HG03378 (cell line): ENCODE results near the gene POMT2.
"Not testable (repeated sequence)": the region's sequence is repeated elsewhere in the genome, so short reads cannot be mapped to it uniquely, and the experiment has no call there.

Experiments used
- ATAC-seq: cut with Tn5 transposase; IDR thresholded peaks from one replicate; pipeline ENCODE4 v1.9.1; 2021; ENCODE audit warnings: mild to moderate bottlenecking, moderate library complexity; ENCODE audit not compliant: unreplicated experiment

POMT2 gene, protein sequence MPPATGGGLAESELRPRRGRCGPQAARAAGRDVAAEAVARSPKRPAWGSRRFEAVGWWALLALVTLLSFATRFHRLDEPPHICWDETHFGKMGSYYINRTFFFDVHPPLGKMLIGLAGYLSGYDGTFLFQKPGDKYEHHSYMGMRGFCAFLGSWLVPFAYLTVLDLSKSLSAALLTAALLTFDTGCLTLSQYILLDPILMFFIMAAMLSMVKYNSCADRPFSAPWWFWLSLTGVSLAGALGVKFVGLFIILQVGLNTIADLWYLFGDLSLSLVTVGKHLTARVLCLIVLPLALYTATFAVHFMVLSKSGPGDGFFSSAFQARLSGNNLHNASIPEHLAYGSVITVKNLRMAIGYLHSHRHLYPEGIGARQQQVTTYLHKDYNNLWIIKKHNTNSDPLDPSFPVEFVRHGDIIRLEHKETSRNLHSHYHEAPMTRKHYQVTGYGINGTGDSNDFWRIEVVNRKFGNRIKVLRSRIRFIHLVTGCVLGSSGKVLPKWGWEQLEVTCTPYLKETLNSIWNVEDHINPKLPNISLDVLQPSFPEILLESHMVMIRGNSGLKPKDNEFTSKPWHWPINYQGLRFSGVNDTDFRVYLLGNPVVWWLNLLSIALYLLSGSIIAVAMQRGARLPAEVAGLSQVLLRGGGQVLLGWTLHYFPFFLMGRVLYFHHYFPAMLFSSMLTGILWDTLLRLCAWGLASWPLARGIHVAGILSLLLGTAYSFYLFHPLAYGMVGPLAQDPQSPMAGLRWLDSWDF

DNA sequence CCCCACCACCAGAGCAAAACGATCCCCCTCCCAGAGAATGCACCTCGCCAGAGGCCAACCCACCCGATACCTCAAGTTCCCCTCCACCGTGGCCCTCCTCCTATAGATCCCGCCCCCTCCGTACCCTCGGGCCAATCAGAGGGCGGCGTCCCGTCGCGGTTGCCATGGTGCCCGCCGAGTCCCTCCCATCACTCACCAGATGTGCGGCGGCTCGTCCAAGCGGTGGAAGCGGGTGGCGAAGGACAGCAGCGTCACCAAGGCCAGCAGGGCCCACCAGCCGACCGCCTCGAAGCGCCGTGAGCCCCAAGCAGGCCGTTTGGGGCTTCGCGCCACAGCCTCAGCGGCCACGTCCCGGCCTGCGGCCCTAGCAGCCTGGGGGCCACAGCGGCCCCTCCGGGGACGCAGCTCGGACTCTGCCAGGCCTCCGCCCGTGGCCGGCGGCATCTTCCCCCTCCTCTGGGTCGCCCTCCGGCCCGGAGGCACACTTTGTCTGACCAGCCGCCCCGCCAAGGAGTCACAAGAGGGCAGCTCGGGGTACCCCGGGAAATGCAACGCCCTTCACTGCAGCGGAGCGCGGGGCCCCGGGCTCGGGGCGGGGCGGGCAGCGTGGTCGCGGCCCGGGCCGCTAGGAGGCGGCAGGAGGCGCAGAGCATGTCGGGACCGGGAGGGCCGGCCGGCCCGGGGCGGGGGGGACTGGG lies at the start of gene POMT2:
Gene POMT2, minus strand, starts transcription at position 646 of the 698 bp plus-strand sequence. Its CDS starts 202 bp downstream, at position 444.
- peak; percentile 63 for ATAC-seq

GRCh38 chr14:77369285-77369684 lies 48.6 kb upstream of the POMT2 start:
- ATAC-seq = no peak

DNA sequence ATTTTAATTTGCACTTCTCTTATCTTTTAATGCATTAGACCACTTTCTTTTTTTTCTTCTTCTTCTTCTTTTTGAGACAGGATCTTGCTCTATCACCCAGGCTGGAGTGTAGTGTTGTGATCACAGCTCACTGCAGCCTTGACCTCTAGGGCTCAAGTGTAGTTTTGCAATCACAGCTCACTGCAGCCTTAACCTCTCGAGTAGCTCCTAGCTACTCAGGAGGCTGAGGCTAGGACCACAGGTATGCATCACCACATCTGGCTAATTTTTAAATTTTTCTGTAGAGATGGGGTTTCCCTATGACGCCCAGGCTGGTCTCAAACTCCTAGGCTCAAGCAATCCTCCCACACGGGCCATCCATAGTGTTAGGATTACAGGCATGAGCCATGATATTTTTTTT lies 43.5 kb upstream of the POMT2 start:
- ATAC-seq = peak; percentile 55

GRCh38 chr14:77359626-77360025 lies 38.9 kb upstream of the POMT2 start:
- no peak for ATAC-seq

DNA sequence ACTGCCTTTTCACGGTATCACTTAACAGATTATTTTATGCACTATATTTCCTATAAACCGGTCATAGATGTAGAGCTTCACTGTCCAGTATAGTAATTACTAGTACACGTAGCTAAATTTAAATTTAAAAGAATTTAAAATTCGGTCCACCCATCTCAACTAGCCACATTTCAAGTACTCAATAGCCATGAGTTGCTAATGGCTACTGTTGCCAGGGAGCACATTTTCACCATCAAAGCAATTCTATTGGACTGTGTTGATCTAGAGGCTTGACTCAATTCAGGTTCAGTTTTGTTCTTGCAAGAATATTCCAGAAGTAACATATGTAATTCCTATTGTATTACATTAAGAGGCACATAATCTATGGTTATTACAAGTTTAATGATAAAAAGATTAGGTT lies 36.2 kb upstream of the POMT2 start:
- no peak for ATAC-seq

- ATAC-seq = no peak
These were observed 35.1 kb upstream of the POMT2 start for GRCh38 chr14:77355811-77356210.

DNA sequence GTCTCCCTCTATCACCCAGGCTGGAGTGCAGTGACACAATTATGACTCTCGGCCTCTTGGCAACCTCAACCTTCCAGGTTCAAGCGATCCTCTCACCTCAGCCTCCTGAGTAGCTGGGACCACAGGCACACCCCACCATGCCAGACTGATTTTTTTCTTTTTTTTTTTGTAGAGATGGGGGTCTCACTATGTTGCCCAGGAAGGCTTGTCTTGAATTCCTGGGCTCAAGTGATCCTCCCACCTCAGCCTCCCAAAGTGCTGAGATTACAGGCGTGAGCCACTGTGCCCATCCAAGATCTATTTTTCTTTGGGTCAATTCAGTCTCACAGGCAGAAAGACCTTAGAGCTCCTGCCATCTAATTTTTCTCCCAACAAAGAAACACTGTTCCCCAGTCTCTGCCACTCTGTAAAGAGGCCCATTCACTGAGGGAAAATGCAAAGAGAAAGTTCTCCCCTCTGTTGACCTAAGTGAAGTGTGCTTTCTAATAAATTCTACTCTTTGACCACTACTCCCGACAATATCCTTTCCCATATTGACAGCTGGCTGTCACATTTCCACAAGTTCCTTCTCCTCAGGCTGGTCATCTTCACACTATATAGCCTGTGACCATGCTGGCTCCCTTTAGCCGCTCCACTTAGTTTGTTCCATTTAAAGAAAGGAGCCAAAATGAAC lies 32.9 kb upstream of the POMT2 start:
- no peak for ATAC-seq

DNA sequence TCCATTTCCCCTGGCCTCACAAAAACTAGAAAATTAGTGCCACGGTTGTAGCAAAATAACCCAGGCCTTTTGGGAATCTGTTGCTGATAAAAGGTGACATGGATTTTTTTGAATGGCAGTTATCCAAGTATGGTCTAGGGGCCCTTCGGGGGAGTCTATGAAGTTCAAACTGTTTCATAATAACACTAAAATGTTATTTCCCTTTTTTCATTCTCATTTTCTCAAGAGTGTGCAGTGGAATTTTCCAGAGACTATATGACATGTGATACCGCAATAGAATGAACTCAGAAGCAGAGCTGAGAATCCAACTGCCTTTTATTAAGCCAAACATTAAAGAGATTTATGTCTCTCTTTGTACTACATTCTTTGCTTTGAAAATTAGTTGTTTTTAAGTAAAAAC lies 27.1 kb upstream of the POMT2 start:
- no peak for ATAC-seq

- no peak for ATAC-seq
These were observed 25.8 kb upstream of the POMT2 start for GRCh38 chr14:77346495-77346894.

DNA sequence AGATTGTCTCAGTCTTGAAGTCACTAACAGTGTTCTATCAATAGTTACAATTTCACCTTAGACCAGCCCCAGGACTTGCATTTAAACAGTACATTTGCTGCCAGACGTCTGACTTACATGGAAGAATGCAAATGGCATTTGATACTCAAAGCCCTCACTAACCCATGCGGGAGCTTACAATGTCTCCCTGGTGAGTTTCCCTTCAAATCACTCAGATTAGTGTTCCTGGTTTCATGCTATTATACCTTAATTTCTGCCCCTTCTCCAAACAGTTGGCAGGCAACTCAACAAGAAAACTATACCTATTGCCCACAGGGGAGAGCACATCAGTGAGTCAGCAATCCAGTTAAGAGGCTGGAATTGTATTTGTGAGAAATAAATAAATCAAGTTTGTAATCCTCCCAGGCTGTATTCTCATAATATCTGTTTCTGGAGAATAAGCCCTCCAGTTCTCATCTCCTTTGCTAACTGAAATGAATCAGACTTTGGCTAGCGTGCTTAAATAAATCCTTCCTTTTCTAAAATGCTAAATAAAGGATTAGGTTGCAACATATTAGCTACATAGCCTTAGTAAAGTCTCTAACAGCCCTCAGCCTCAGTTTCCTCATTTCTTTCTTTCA lies 23.8 kb upstream of the POMT2 start:
- ATAC-seq = no peak

GRCh38 chr14:77343662-77344061 lies 23.0 kb upstream of the POMT2 start:
- no peak for ATAC-seq

DNA sequence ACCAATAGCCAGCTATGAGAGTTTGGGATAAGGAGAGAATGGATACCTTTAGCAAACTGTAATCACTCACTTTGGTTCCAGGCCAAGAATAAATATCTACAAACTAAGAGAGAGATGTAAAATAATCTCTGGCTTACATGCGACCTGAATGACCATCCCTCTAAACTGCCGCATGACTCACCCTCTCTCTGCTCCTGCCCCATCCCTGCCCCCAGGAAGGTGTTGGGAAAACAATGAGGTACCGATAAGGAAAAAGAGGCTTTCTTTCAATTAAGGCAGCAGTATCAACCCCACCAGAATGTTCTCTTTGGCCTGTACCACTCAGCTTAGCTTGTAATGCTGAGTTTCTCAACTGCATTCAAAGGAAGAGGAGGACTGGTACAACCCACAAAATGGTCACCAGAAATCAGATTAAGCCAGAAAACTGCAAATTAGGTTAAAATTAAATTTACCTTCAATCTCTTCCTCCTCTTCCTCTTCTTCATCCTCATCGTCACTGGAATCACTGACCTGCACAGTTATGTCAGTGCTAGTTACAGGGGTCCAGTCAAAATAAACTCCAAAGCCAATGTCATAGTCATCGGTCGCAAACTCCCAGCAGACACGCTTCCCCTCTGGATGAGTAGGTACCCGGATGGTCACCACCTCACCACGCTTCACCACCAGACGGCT lies 22.2 kb upstream of the POMT2 start:
- ATAC-seq = no peak

DNA sequence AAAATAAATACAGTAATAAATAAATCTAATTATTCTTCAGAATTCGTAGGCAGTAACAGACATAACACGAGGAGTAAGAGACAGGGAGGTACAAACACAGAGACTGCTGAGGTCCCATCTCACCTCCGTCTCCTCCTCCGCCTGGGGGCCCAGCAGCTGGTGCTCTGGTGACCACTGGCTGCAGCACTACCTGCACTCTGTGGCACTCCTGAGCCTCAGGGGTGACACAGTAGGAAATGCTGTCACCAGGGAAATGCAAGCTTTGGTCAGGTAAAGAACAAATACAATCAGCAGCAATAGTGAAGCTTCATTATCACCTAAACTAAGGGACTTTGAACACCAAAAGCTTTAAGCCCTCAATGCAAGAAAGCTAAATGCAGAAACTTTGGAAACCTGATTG lies 19.7 kb upstream of the POMT2 start:
- ATAC-seq = no peak

DNA sequence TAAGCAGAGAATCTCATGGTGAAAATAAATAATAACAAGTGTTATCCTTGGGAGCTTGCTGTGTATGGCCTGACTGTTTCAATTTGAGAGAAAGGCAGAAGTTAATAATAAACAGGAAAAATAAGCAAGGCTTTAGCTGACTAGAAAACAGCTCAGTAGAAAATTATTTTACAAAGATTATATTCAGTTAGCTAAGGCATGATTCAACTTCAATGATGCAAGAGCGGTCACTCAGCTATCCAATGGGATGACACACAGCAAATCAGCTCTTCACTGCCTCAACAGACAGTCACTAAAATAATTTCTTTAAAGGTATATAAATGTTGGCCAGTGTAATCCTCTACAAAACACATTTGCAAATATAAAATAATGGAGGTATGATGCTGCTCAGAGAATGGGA lies 18.7 kb upstream of the POMT2 start:
- no peak for ATAC-seq

GRCh38 chr14:77338302-77338701 lies 17.6 kb upstream of the POMT2 start:
- ATAC-seq = no peak

DNA sequence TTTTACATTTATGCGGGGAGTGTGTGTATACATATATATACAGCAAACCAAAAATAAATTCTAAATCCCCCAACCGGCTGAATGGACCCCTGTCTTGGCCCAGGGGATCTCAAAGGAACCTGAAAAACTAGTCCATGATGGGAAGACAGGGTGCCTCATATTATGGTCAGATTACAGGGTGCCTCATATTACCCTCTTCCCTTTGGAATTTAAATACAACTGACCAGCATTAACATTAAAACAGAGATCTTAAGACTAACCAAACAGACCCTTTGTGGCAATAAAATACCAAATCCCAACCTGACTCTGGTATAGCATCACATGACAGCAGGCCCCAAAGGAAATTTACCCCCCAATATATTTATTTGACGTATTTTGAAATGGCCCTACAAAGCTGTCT lies 17.2 kb upstream of the POMT2 start:
- no peak for ATAC-seq

DNA sequence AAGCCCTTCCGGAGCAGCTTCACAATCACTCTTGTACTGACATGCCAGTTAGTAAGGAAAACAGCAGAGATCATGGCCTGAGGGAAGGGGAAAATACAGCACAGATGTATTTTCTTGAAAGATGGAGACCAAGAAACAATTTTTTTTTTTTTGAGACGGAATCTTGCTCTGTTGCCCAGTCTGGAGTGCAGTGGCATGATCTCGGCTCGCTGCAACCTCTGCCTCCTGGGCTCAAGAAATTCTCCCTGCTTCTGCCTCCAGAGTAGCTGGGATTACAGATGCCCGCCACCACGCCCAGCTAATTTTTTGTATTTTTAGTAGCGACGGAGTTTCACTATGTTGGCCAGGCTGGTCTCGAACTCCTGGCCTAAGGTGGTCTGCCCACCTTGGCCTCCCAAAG lies 16.6 kb upstream of the POMT2 start:
- not testable (repeated sequence) for ATAC-seq

GRCh38 chr14:77335576-77335975 lies 14.9 kb upstream of the POMT2 start:
- ATAC-seq = no peak

GRCh38 chr14:77329872-77330271 lies 9.2 kb upstream of the POMT2 start:
- no peak for ATAC-seq

GRCh38 chr14:77327111-77327510 lies 6.4 kb upstream of the POMT2 start:
- no peak for ATAC-seq
